COLO829 (cell line): ENCODE data around the gene MUC20.
"Not testable (repeated sequence)": the region's sequence is repeated elsewhere in the genome, so short reads cannot be mapped to it uniquely, and the experiment has no call there.

Experiments
- DNase-seq: peaks from one replicate; pipeline ENCODE4 v3.0.0; 2012; ENCODE audit warnings: low spot score

MUC20 gene

GRCh38 chr3:195711091-195711812 is 9.5 kb upstream of the MUC20 start:
- DNase-seq = not testable (repeated sequence)

- no peak for DNase-seq
These were observed 8.8 kb upstream of the MUC20 start for GRCh38 chr3:195711813-195712534.

GRCh38 chr3:195712535-195712910 is 8.3 kb upstream of the MUC20 start:
- not testable (repeated sequence) for DNase-seq

- not testable (repeated sequence) for DNase-seq
These were observed 7.6 kb upstream of the MUC20 start for GRCh38 chr3:195713150-195713549.

GRCh38 chr3:195714380-195715011 is 6.3 kb upstream of the MUC20 start:
- DNase-seq = no peak

- DNase-seq = no peak
These were observed 5.6 kb upstream of the MUC20 start for GRCh38 chr3:195715134-195715533.

GRCh38 chr3:195715583-195716266 is 5.1 kb upstream of the MUC20 start:
- DNase-seq = no peak

GRCh38 chr3:195717416-195717815 is 3.4 kb upstream of the MUC20 start:
- no peak for DNase-seq

GRCh38 chr3:195717852-195718476 is 2.8 kb upstream of the MUC20 start:
- no peak for DNase-seq

GRCh38 chr3:195718477-195718984 is 2.2 kb upstream of the MUC20 start:
- DNase-seq = no peak

- not testable (repeated sequence) for DNase-seq
These were observed 1.1 kb upstream of the MUC20 start for GRCh38 chr3:195719514-195720254.

GRCh38 chr3:195722139-195722995 is 1.6 kb downstream of the MUC20 start:
- DNase-seq = not testable (repeated sequence)

GRCh38 chr3:195722996-195723345 is 2.2 kb downstream of the MUC20 start:
- not testable (repeated sequence) for DNase-seq

- DNase-seq = not testable (repeated sequence)
These were observed 3.6 kb downstream of the MUC20 start for GRCh38 chr3:195724363-195724762.

GRCh38 chr3:195725916-195726740 is 5.3 kb downstream of the MUC20 start:
- DNase-seq = not testable (repeated sequence)

- DNase-seq = no peak
These were observed 6.9 kb downstream of the MUC20 start for GRCh38 chr3:195727606-195728195.

- DNase-seq = not testable (repeated sequence)
These were observed 8.0 kb downstream of the MUC20 start for GRCh38 chr3:195728789-195729188.

GRCh38 chr3:195729476-195730251 is 8.9 kb downstream of the MUC20 start:
- no peak for DNase-seq
